Stimulated activated CD8-positive, alpha-beta memory T cell treated with anti-CD3 and anti-CD28 coated beads, Interleukin-12 subunit alpha, Interleukin-12 subunit beta, amount 100 ng/mL, for 24 hours (primary cell): ENCODE results near the gene SLC1A5.
A peak's percentile ranks its signal among the peaks of the same experiment; 100 is the strongest.
"Not testable (repeated sequence)": the region's sequence is repeated elsewhere in the genome, so short reads cannot be mapped to it uniquely, and the experiment has no call there.

Source experiments
- DNase-seq: peaks from one replicate; pipeline ENCODE4 v3.0.0-alpha.2; 2020; ENCODE audit errors: extremely low read depth

Gene SLC1A5

GRCh38 chr19:46772170-46773017, 16.0 kb downstream of the SLC1A5 start:
- DNase-seq: no peak

DNA sequence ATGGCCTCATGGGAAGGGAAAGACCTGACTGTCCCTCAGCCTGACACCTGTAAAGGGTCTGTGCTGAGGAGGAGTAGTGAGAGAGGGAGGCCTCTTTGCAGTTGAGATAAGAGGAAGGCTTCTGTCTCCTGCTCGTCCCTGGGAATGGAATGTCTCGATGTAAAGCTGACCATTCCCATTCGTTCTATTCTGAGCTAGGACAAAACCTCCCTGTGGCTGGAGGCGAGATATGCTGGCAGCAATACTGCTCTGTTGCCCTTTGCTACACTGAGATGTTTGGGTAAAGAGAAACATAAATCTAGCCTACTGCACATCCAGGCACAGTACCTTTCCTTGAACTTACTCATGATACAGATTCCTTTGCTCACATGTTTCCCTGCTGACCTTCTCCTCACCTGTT, 19.6 kb downstream of the SLC1A5 start:
- DNase-seq: not testable (repeated sequence)

DNA sequence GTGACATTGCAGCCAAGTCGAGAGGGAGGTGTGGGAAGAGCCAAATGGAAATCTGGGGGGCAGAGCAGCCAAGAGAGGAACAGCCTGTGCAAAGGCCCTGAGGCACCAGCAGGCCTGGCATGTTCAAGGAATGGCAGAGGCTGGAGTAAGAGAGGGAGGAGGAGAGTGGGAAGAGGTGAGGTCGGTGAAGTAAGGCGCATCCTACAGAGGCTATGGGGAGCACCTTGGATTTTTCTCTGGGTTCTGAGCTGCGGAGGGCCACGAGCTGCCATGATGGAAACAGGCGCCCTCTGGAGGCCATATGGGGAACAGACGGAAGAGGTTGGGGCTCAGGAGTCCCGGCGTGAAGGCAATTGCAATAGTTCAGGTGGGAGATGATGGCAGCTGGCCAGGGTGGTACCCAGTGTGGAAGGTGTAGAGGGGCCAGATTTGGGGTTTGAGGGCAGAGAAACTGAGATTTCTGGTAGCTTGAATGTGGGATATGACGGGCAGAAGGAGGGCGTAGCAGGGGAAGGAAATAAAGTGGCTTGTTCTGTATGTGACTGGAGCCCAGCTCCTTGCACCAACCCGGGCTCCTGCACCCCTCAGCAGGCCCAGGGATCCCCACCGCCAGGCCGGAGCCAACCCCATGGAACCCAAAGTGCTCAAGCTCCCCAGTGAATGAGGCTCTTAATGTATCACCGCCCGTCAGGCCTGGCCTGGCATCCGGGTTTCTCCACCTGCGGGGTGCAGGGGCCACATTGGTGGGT, 21.7 kb downstream of the SLC1A5 start:
- DNase-seq: no peak

DNA sequence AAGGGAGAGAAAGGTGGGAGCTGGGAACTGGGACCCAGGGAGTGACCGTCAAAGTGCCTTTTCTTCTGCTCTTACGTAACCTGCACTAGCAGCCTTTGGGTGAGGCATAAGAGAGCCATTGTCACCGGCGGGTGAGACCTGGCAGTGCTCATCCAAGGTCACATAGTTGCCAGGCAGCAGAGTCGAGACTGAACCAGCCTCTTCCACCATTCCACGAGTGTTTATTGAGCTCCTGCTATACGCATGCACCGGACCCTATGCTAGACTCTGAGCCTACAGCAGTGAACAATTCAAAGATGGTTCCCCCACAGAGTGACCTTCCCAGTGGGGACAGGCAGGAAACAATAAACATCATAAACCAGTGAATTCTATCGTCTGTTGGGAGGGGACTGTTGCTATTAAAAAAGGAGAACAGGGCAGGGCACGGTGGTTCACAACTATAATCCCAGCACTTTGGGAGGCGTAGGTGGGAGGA, 23.5 kb downstream of the SLC1A5 start:
- DNase-seq: no peak

DNA sequence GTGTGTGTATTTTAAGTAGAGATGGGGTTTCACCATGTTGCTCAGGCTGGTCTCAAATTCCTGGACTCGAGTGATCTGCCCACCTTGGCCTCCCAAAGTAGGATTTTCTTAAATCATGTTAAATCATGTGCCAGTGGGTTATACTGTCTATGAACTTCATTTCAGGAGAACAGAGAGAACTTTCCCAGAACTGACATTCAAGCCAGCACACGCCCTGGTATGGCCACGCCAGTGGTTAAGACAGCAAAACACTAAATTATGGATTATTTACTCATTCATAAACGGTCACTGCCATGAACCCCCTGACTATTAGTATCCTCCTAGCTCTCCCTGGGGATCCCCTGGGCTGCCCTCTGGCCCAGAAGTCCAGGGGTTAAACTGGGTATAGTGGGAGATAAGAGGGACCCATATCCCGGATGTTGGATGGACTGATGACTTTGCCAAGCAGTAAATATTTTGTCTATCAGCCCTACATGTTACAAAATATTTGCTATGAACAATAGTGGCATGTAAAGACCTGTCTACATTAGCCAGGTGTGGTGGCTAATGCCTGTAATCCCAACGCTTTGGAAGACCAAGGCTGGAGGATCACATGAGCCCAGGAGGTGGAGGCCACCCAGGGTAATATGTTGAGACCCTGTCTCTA, 26.0 kb downstream of the SLC1A5 start:
- DNase-seq: no peak

- no peak for DNase-seq
Observed at GRCh38 chr19:46761418-46761831, 27.0 kb downstream of the SLC1A5 start.

- DNase-seq: not testable (repeated sequence)
Observed at GRCh38 chr19:46760897-46761296, 27.5 kb downstream of the SLC1A5 start.

GRCh38 chr19:46760363-46760762, 28.0 kb downstream of the SLC1A5 start:
- no peak for DNase-seq

- DNase-seq: no peak
Observed at GRCh38 chr19:46759817-46760333, 28.5 kb downstream of the SLC1A5 start.

DNA sequence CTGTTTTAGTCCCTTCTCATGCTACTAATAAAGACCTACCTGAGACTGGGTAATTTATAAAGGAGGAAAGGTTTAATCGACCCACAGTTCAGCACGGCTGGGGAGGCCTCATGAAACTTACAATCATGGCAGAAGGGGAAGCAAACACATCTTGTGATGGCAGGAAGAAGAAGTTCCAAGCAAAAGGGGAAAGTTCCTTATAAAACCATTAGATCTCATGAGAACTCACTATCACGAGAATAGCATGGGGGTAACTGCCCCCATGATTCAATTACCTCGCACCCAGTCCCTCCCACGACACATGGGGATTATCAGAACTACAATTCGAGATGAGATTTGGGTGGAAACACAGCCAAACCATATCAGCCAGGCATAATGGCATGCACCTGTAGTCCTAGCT, 29.2 kb downstream of the SLC1A5 start:
- no peak for DNase-seq

DNA sequence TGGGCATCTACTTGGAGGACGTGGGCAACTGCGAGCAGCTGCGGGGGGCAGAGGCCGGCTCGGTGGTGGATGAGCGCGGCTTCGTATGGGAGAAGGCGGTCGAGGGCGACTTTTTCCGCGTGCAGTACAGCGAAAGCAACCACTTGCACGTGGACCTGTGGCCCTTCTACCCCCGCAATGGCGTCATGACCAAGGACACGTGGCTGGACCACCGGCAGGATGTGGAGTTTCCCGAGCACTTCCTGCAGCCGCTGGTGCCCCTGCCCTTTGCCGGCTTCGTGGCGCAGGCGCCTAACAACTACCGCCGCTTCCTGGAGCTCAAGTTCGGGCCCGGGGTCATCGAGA, 31.9 kb downstream of the SLC1A5 start:
- DNase-seq: no peak

GRCh38 chr19:46755853-46756543, 32.4 kb downstream of the SLC1A5 start:
- no peak for DNase-seq

- DNase-seq: no peak
Observed at GRCh38 chr19:46755077-46755852, 33.1 kb downstream of the SLC1A5 start.

GRCh38 chr19:46753420-46754155, 34.8 kb downstream of the SLC1A5 start:
- no peak for DNase-seq

DNA sequence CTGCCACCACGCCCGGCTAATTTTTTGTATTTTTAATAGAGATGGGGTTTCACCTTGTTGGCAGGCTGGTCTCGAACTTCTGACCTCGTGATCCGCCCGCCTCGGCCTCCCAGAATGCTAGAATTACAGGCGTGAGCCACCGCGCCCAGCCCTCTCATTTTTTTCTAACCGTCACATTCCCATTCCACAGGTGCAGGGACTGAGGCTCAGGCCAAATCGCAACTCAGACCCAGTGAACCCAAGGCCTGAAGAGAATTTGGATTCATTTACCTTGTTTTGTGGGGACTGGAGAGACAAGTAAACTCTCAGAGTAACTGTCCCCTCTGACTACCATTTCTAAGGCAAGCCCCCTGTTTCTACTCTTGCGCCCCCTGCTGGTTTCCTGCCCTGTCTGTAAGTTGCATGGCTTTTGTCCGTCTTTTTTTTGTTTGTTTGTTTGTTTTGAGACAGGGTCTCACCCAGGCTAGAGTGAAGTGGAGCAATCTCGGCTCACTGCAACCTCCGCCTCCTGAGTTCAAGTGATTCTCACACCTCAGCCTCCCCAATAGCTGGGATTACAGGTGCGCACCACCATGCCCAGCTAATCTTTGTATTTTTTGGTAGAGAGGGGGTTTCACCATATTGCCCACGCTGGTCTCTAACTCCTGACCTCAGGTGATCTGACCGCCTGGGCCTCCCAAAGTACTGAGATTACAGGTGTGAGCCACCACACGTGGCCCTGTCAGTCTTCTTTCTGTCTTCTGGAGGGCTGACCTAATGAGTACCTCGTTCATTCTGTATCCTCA, 39.9 kb downstream of the SLC1A5 start:
- DNase-seq: peak; percentile 53

DNA sequence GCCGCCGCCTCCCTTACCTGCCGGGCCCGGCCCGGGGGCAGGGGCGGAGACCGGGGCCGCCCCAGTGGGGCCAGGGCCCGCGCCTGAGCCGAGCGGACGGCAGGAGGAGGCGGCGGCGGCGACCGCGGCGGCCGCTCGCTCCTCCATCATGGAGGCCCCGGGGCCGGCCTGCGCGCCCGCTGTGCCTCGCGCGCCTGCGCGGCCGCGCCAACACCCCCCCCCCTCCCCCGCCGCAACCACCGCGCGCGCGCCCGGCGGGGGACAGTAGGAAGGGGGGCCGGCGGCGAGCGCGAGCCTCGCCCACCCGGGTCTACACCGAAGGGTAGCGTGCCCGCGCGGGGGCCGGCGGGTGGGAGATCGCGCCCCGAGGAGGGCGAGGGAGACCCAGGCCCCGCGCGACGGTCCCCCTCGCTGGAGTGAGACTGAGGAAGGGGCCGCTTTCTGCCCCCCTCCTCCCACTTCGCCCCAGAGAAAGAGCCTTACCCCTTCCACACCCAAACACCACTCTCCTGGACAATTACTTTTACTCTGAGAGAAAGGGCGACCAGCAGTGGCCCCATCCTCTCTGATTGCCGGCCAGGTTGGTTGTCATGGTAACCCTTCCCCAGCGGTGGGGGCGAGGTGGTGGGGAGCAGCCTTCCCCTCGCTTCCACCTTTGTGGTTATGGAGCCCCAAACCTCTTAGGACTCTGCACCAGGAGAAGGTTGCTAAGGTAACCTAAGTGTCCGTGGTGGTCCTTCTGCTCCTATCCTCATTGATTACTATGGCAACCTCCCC, 41.9 kb downstream of the SLC1A5 start, which contains the start of gene STRN4:
TSS of gene STRN4 (minus strand) at position 170 of the 777 bp plus-strand sequence. CDS start at position 150, 20 bp downstream.
- DNase-seq: no peak

DNA sequence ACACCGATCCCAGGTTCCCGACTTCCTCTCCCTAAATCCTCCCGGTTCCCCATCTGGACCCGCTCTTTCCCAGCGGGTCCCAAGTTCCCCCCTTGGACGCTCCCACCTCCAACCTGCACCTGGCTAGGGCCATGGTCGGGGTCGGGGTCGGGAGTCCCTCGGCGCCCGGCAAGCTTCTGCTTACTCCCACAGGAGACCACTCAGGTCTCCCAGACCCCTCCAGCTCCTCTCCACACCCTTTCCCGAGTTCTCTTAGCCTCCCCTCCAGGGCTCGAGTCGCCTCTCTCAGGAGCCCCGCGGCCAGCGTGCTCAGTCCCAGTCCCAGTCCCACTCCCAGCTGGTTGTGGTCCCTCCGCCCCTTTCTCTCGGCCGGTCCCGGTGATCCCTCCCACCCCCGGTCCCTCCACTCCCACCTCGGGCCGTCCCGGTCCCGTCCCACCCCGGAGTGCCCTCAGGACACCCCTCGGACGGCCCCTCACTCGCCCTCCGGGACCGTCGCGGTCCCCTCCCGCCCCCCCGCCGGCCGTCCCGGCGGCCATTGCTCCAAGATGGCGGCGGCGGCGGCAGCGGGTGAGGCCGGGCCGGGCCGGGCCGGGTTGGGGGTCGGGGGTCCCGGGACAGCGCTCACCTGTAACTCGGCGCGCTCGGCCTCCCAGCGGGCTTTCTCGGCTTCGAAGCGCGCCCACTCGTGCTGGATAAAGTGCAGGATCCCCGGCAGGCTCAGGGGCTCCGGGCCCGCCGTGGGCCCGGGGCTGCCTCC, 42.7 kb downstream of the SLC1A5 start, which contains the start of gene FKRP:
TSS of gene FKRP (plus strand) at position 537 of the 760 bp plus-strand sequence. CDS start 9,394 bp downstream, outside the sequence.
- no peak for DNase-seq
